HFF-Myc (cell line): ENCODE measurements around the gene LIX1L.

ENCODE experiments used
- DNase-seq: peaks from one replicate; pipeline ENCODE4 v3.0.0-alpha.2; 2011; ENCODE audit warnings: low read depth; ENCODE audit errors: extremely low read depth
- H3K4me3 ChIP-seq: replicated peaks from 2 replicates; pipeline ENCODE4 v1.5.1; 2011; ENCODE audit warnings: low read depth, mild to moderate bottlenecking, control low read depth, low read length
- CTCF ChIP-seq: IDR thresholded peaks from 2 replicates; pipeline ENCODE4 v1.5.1; 2012; ENCODE audit warnings: mild to moderate bottlenecking, low read depth, low read length, control low read depth; ENCODE audit errors: missing control alignments

Gene LIX1L

DNA sequence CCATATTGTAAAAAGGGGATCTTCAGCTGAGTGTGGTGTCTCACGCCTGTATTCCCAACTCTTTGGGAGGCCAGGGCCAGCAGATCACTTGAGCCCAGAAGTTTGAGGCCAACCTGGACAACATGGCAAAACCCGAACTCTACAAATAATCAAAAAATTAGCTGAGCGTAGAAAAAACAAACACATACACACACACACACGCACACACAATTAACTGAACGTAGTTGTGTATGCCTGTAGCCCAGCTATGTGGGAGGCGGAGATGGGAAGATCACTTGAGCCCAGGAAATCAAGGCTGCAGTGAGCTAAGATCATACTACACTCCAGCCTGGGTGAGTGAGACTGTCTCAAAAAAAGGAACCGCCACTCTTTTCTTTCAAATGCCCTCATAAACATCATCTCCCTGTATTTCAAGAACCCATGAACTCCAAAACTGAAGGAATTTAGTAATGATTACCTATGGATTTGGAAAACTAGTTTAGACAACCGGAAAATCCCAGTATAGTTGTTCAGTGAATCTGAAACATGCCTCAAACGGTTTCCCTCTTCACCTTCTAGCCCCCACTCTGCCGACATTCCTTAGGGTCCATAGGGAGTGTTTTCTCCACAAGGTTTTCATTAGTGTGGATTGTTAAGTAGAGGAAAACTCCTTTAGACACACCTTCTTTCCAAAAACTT lies 34.1 kb upstream of the LIX1L start:
- no peak for DNase-seq
- no peak overlapping the region for H3K4me3 ChIP-seq
- no peak for TF ChIP-seq CTCF

GRCh38 chr1:145990249-145990855 lies 32.5 kb upstream of the LIX1L start:
- no peak for DNase-seq
- TF ChIP-seq CTCF, result no peak
- no peak overlapping the region for H3K4me3 ChIP-seq

GRCh38 chr1:145988773-145989172 lies 31.0 kb upstream of the LIX1L start:
- no peak for TF ChIP-seq CTCF
- no peak for DNase-seq
- no peak overlapping the region for H3K4me3 ChIP-seq

DNA sequence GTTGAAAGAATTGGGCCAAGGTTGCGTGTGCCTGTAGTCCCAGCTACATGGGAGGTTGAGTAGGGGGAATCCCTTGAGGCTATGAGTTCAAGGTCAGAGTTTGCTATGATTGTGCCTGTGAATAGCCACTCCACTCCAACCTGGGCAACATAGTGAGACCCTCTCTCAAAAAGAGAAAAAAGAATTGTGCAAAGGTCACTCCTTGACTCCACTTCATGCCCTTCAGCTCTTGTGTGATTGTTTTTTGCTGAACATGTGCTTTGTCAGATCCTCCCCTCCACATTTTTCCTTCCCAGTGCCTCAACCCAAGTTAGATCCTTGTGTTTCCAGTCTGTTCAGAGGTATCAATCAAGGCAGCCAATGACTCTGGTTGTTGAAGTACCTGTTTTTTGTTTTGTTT lies 30.1 kb upstream of the LIX1L start:
- no peak overlapping the region for H3K4me3 ChIP-seq
- no peak for DNase-seq
- no peak for TF ChIP-seq CTCF

DNA sequence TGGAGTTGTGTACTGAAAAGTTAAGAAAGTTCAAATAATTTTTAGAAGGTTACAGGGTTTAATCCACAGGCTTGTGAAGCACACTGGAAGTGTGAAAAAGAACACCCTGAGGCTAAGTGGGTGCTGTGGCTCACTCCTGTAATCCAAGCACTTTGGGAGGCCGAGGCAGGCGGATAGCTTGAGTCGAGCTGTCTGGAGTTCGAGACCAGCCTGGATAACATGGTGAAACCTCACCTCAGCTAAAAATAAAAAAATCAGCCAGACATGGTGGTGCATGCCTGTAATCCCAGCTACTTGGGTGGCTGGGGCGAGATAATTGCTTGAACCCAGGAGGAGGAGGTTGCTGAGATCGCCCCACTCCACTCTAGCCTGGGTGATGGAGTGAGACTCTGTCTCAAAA lies 28.7 kb upstream of the LIX1L start:
- TF ChIP-seq CTCF, result no peak
- H3K4me3 ChIP-seq, result no peak overlapping the region
- DNase-seq, result no peak

DNA sequence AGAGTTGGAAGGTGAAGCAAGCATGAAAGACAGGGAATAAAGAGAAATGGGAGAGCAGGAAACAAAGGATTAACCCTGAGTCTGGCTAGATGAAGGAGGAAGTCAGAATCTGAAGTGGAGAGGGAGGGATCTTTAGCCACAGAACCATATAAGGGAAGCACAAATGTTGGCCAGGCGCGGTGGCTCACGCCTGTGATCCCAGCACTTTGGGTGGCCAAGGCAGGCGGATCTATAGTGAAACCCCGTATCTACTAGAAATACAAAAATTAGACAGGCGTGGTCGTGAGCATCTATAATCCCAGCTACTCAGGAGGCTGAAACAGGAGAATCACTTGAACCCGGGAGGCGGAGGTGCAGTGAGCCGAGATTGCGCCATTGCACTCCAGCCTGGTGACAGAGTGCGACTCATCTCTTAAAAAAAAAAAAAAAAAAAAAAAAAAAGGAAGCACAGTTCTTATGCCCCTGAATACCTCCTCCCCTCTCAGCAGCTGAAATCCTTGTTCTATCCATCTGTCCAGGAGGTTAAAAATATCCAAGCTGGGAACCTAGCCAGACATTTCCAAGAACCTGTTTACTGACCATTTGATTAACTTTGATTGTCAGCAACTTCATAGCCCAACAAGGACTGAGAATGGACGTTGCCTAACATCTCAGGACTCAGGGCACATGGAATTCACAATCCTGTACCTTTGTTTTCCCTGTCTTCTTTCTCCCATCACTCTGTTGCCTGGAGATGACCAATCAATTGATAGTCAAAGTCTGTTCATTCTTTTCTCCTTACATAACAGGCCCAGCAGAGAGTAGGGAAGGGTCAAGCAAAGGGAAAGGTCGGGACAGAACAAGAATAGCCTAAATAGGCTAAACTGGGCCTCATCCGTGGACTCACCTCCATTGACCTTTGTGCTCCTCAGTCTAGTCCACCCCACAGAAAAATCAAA lies 28.0 kb upstream of the LIX1L start:
- no peak overlapping the region for H3K4me3 ChIP-seq
- DNase-seq, result no peak
- no peak for TF ChIP-seq CTCF
